PC-3 (cell line): ENCODE results near the gene KIF2A. TPM values are rescaled to one million over a fixed set of nuclear protein-coding genes. Genes with fewer than 3 reads are reported as not detected.

Source experiments
- ATAC-seq: fragments of 200-7000 bp; cut with Tn5 transposase; 2 replicates; pipeline ENCODE4 v1.9.1; 2020; ENCODE audit warnings: mild to moderate bottlenecking, moderate library complexity
- BruUV-seq: library from RNA; stranded (reverse); fragments of 400-500 nt; replicated peaks from 2 replicates; lab custom pipeline; 2021; lab: Mats Ljungman, UMichigan
- CTCF ChIA-PET: fragments of 300-600 bp; sonication (Branson Sonifier 250); formaldehyde crosslinking; loops from one replicate; lab custom pipeline; 2022; ENCODE audit warnings: antibody characterized with exemption; lab: Charles Lee
- POLR2A ChIA-PET: fragments of 300-600 bp; sonication (Branson Sonifier 250); formaldehyde crosslinking; loops from one replicate; lab custom pipeline; 2022; ENCODE audit warnings: antibody characterized with exemption; ENCODE audit not compliant: unreplicated experiment; lab: Charles Lee
- DNase-seq: peaks from one replicate; pipeline ENCODE4 v3.0.0-alpha.2; 2015
- H2AFZ ChIP-seq: fragments of 300-600 bp; sonication (generic); 2 replicates; pipeline ENCODE4 v1.6.0; 2016; ENCODE audit warnings: antibody characterized with exemption, low read length
- H3F3A ChIP-seq: fragments of 300-600 bp; sonication (generic); one replicate; pipeline ENCODE4 v1.6.0; 2017; ENCODE audit warnings: antibody characterized with exemption, low read length, control low read depth, mild to moderate bottlenecking; ENCODE audit not compliant: unreplicated experiment
- H3K27ac ChIP-seq: fragments of 300-600 bp; sonication (generic); 2 replicates; pipeline ENCODE4 v1.5.1; 2016; ENCODE audit warnings: mild to moderate bottlenecking, low read length
- H3K27me3 ChIP-seq: fragments of 300-600 bp; sonication (generic); 2 replicates; pipeline ENCODE4 v1.6.1; 2016; ENCODE audit warnings: low read length, mixed read lengths
- H3K36me3 ChIP-seq: fragments of 300-600 bp; sonication (generic); 2 replicates; pipeline ENCODE4 v1.6.1; 2016; ENCODE audit warnings: low read depth, mixed run types, low read length, mixed read lengths
- H3K4me1 ChIP-seq: fragments of 300-600 bp; sonication (generic); 2 replicates; pipeline ENCODE4 v1.5.1; 2016; ENCODE audit warnings: low read length; ENCODE audit not compliant: insufficient read depth
- H3K4me2 ChIP-seq: fragments of 300-600 bp; sonication (generic); 2 replicates; pipeline ENCODE4 v1.6.0; 2016; ENCODE audit warnings: low read length
- H3K4me3 ChIP-seq: fragments of 300-600 bp; sonication (generic); 2 replicates; pipeline ENCODE4 v1.5.1; 2016; ENCODE audit warnings: mild to moderate bottlenecking, low read length, mixed read lengths
- H3K79me2 ChIP-seq: fragments of 300-600 bp; sonication (generic); 2 replicates; pipeline ENCODE4 v1.6.1; 2017; ENCODE audit warnings: low read length, mixed read lengths
- H3K9ac ChIP-seq: fragments of 300-600 bp; sonication (generic); 2 replicates; pipeline ENCODE4 v1.6.0; 2016; ENCODE audit warnings: mild to moderate bottlenecking, low read length
- H3K9me2 ChIP-seq: fragments of 300-600 bp; sonication (generic); replicated peaks from 2 replicates; pipeline ENCODE4 v1.6.1; 2016; ENCODE audit warnings: mixed run types, low read length, mixed read lengths
- H3K9me3 ChIP-seq: fragments of 300-600 bp; sonication (generic); 2 replicates; pipeline ENCODE4 v1.6.1; 2016; ENCODE audit warnings: low read length, mixed read lengths
- H4K20me1 ChIP-seq: fragments of 300-600 bp; sonication (generic); 2 replicates; pipeline ENCODE4 v1.6.1; 2016; ENCODE audit warnings: low read length, mixed read lengths
- EZH2 ChIP-seq: fragments of 300-600 bp; sonication (generic); IDR thresholded peaks from one replicate; pipeline ENCODE4 v1.6.1; 2017; ENCODE audit warnings: antibody characterized with exemption, mild to moderate bottlenecking, low read length; ENCODE audit not compliant: unreplicated experiment
- EZH2phosphoT487 ChIP-seq: fragments of 300-600 bp; sonication (generic); IDR thresholded peaks from 2 replicates; pipeline ENCODE4 v1.6.1; 2018; ENCODE audit warnings: mild to moderate bottlenecking, antibody characterized with exemption, low read length, borderline replicate concordance
- intact Hi-C: fragments of 100-400 bp; cut with micrococcal nuclease; formaldehyde crosslinking; loops from 2 replicates; pipeline ENCODE4 v1.9.0; 2023
- total RNA-seq: library from RNA; depleted of rRNA; stranded (reverse); fragments of >200 nt; gene quantifications from 2 replicates; pipeline ENCODE4 v1.2.3, GENCODE V29; 2014
- TF ChIP-seq, protein P1 (sequence below): fragments of 300-600 bp; sonication (generic); conservative IDR thresholded peaks from 2 replicates; pipeline ENCODE4 v1.5.1; 2017; ENCODE audit warnings: antibody characterized with exemption, low read depth, mild to moderate bottlenecking, low read length

KIF2A gene
- total RNA-seq, 1 experiment from 2014 or later = 26.4 TPM

DNA sequence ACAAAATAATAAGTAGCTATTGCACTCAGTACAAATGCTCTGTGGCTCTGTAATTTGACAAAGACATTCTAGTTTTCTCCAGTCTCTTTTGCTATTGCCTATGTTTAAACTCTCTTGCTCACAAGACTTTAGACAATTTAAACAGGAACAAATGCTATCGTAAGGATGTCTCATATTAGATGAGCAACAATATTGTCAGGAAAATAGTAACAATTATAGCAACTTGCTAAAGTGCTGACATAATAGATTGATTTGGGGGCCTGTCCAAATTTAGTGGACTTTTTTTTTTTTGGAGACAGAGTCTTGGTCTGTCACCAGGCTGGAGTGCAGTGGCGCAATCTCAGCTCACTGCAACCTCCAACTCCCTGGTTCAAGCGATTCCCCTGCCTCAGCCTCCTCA, 11.8 kb downstream of the KIF2A start:
- H3K27me3 ChIP-seq = no peaks in the 10 kb centered on the region
- H3K4me3 ChIP-seq = no peak overlapping the region
- H4K20me1 ChIP-seq = peaks cover 24% of the 10 kb centered on the region
- ATAC-seq (no peak), DNase-seq (no peak)
- TF ChIP-seq EZH2phosphoT487 = no peak
- TF ChIP-seq, protein P1, sequence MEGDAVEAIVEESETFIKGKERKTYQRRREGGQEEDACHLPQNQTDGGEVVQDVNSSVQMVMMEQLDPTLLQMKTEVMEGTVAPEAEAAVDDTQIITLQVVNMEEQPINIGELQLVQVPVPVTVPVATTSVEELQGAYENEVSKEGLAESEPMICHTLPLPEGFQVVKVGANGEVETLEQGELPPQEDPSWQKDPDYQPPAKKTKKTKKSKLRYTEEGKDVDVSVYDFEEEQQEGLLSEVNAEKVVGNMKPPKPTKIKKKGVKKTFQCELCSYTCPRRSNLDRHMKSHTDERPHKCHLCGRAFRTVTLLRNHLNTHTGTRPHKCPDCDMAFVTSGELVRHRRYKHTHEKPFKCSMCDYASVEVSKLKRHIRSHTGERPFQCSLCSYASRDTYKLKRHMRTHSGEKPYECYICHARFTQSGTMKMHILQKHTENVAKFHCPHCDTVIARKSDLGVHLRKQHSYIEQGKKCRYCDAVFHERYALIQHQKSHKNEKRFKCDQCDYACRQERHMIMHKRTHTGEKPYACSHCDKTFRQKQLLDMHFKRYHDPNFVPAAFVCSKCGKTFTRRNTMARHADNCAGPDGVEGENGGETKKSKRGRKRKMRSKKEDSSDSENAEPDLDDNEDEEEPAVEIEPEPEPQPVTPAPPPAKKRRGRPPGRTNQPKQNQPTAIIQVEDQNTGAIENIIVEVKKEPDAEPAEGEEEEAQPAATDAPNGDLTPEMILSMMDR = no peak
- no peak for TF ChIP-seq EZH2
- H3F3A ChIP-seq = no peaks in the 10 kb centered on the region
- peaks cover 12% of the 10 kb centered on the region; the same call in 1 of the 2 replicates for H3K4me1 ChIP-seq
- intact Hi-C loops = no loop called here
- no peak overlapping the region for H3K27ac ChIP-seq
- H3K4me2 ChIP-seq = no peak overlapping the region
- POLR2A ChIA-PET = no interaction called here
- H3K9me2 ChIP-seq = no peaks in the 10 kb centered on the region
- H3K79me2 ChIP-seq = peaks cover 92% of the 10 kb centered on the region
- BruUV-seq = no TSS peak
- CTCF ChIA-PET = no interaction called here
- H3K9ac ChIP-seq = no peak overlapping the region
- no peaks in the 10 kb centered on the region for H3K36me3 ChIP-seq
- H3K9me3 ChIP-seq = no peaks in the 10 kb centered on the region
- no peak overlapping the region for H2AFZ ChIP-seq

- Histone ChIP-seq H3K36me3 (no peaks in the 10 kb centered on the region), H3K9me2 (no peaks in the 10 kb centered on the region), H3K4me3 (no peak overlapping the region), H3F3A (no peaks in the 10 kb centered on the region), H3K9ac (no peak overlapping the region), H3K4me2 (no peak overlapping the region), H3K4me1 (no peaks in the 10 kb centered on the region), H3K27ac (no peak overlapping the region), H3K9me3 (no peaks in the 10 kb centered on the region), H4K20me1 (peaks cover 17% of the 10 kb centered on the region), H3K79me2 (peaks cover 47% of the 10 kb centered on the region), H2AFZ (no peak overlapping the region), H3K27me3 (no peaks in the 10 kb centered on the region)
- TF ChIP-seq, protein P1 = no peak
- TF ChIP-seq EZH2phosphoT487 (no peak), EZH2 (no peak)
- ATAC-seq (no peak), DNase-seq (no peak)
- intact Hi-C loops = no loop called here
- CTCF ChIA-PET = no interaction called here
- BruUV-seq = no TSS peak
- POLR2A ChIA-PET = no interaction called here
Observed at GRCh38 chr5:62322484-62322883, 16.5 kb downstream of the KIF2A start.

GRCh38 chr5:62326302-62326701, 20.3 kb downstream of the KIF2A start:
- Histone ChIP-seq H3K9ac (no peak overlapping the region), H3K4me3 (no peak overlapping the region), H3K79me2 (peaks cover 36% of the 10 kb centered on the region), H3K36me3 (no peaks in the 10 kb centered on the region), H3K4me2 (no peak overlapping the region), H2AFZ (no peak overlapping the region), H3K27me3 (no peaks in the 10 kb centered on the region), H3K4me1 (peaks cover 6% of the 10 kb centered on the region; the same call in 1 of the 2 replicates), H3K9me3 (no peaks in the 10 kb centered on the region), H3K27ac (no peak overlapping the region), H3F3A (no peaks in the 10 kb centered on the region), H3K9me2 (no peaks in the 10 kb centered on the region), H4K20me1 (0 out of 2 replicates have a peak, but pooled peaks cover 3% of the 10 kb centered on the region)
- no TSS peak for BruUV-seq
- DNase-seq (no peak), ATAC-seq (no peak)
- no peak for TF ChIP-seq EZH2phosphoT487
- TF ChIP-seq, protein P1 = no peak
- no peak for TF ChIP-seq EZH2
- intact Hi-C loops = no loop called here
- ChIA-PET POLR2A (no interaction called here), CTCF (no interaction called here)
